Keratinocyte (primary cell): ENCODE measurements around the gene NLRP6.

Source experiments
- EZH2 ChIP-seq: IDR thresholded peaks from one replicate; pipeline ENCODE4 v1.6.1; 2012; ENCODE audit warnings: inconsistent platforms, mild to moderate bottlenecking, low read length, moderate library complexity
- TF ChIP-seq, protein P1 (sequence below), 3 experiments: IDR thresholded peaks in 1 of 3; conservative IDR thresholded peaks in 1 of 3; optimal IDR thresholded peaks in 1 of 3; 2 replicates in 2 of 3; 3 replicates in 1 of 3; pipeline versions ENCODE3 to v1.5.1; 2011; ENCODE audit warnings: low read length in 3 of 3, mild to moderate bottlenecking in 3 of 3, moderate library complexity in 2 of 3, control low read depth in 1 of 3, inconsistent platforms in 1 of 3; ENCODE audit not compliant: insufficient read depth in 2 of 3; ENCODE audit errors: extremely low read depth in 1 of 3

DNA sequence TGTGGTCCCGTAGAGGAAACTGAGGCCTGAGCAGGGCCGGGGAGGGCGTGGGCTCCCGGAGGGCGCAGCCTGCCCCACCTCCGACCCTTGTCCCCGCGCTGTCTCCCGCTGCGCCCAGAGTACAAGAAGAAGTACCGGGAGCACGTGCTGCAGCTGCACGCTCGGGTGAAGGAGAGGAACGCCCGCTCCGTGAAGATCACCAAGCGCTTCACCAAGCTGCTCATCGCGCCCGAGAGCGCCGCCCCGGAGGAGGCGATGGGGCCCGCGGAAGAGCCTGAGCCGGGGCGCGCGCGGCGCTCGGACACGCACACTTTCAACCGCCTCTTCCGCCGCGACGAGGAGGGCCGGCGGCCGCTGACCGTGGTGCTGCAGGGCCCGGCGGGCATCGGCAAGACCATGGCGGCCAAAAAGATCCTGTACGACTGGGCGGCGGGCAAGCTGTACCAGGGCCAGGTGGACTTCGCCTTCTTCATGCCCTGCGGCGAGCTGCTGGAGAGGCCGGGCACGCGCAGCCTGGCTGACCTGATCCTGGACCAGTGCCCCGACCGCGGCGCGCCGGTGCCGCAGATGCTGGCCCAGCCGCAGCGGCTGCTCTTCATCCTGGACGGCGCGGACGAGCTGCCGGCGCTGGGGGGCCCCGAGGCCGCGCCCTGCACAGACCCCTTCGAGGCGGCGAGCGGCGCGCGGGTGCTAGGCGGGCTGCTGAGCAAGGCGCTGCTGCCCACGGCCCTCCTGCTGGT, 1.9 kb downstream of the NLRP6 start:
- TF ChIP-seq, protein P1, sequence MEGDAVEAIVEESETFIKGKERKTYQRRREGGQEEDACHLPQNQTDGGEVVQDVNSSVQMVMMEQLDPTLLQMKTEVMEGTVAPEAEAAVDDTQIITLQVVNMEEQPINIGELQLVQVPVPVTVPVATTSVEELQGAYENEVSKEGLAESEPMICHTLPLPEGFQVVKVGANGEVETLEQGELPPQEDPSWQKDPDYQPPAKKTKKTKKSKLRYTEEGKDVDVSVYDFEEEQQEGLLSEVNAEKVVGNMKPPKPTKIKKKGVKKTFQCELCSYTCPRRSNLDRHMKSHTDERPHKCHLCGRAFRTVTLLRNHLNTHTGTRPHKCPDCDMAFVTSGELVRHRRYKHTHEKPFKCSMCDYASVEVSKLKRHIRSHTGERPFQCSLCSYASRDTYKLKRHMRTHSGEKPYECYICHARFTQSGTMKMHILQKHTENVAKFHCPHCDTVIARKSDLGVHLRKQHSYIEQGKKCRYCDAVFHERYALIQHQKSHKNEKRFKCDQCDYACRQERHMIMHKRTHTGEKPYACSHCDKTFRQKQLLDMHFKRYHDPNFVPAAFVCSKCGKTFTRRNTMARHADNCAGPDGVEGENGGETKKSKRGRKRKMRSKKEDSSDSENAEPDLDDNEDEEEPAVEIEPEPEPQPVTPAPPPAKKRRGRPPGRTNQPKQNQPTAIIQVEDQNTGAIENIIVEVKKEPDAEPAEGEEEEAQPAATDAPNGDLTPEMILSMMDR (optimal IDR thresholded peaks at IDR 0.05 in 1 of 3, IDR thresholded peaks at IDR 0.05 in 1 of 3, conservative IDR thresholded peaks at IDR 0.05 in 1 of 3; ENCODE audit: extremely low read depth in 1 of 3, insufficient read depth in 2 of 3, low read length in 3 of 3): no peak
- peak; percentile 66 for TF ChIP-seq EZH2
